H9 (cell line): ENCODE measurements around the gene ZNF215. TPM values are rescaled to one million over a fixed set of nuclear protein-coding genes. Genes with fewer than 3 reads are reported as not detected.

ENCODE experiments used
- DNase-seq: peaks from one replicate; pipeline ENCODE4 v3.0.0-alpha.2; 2017
- H2AFZ ChIP-seq: one replicate; pipeline ENCODE4 v1.6.1; 2013; ENCODE audit warnings: mild to moderate bottlenecking, low read length, control low read depth, moderate library complexity
- H2AK5ac ChIP-seq: 2 replicates; pipeline ENCODE4 v1.6.1; 2013; ENCODE audit warnings: low read length, control low read depth, mixed read lengths; ENCODE audit not compliant: insufficient read length
- H2BK120ac ChIP-seq: one replicate; pipeline ENCODE4 v1.6.1; 2013; ENCODE audit warnings: low read depth, mild to moderate bottlenecking, low read length, control low read depth, inconsistent platforms; ENCODE audit not compliant: poor library complexity, severe bottlenecking
- H2BK12ac ChIP-seq: 2 replicates; pipeline ENCODE4 v1.6.1; 2013; ENCODE audit warnings: low read length, control low read depth, mixed read lengths, low read depth; ENCODE audit not compliant: insufficient read length
- H2BK15ac ChIP-seq: 2 replicates; pipeline ENCODE4 v1.6.1; 2013; ENCODE audit warnings: low read depth, low read length, control low read depth
- H2BK20ac ChIP-seq: one replicate; pipeline ENCODE4 v1.6.1; 2013; ENCODE audit warnings: low read depth, mild to moderate bottlenecking, low read length, control low read depth, inconsistent platforms; ENCODE audit not compliant: poor library complexity, severe bottlenecking
- H2BK5ac ChIP-seq: 2 replicates; pipeline ENCODE4 v1.6.1; 2013; ENCODE audit warnings: low read length, control low read depth, mixed read lengths; ENCODE audit not compliant: insufficient read length
- H3K14ac ChIP-seq: 2 replicates; pipeline ENCODE4 v1.6.1; 2013; ENCODE audit warnings: low read length, control low read depth; ENCODE audit not compliant: insufficient read depth
- H3K18ac ChIP-seq: 2 replicates; pipeline ENCODE4 v1.6.1; 2013; ENCODE audit warnings: low read depth, mild to moderate bottlenecking, mixed read lengths, low read length, control low read depth; ENCODE audit not compliant: insufficient read length
- H3K23ac ChIP-seq: 2 replicates; pipeline ENCODE4 v1.6.1; 2013; ENCODE audit warnings: low read length, control low read depth, mixed read lengths, low read depth; ENCODE audit not compliant: insufficient read length
- H3K23me2 ChIP-seq: 2 replicates; pipeline ENCODE4 v1.6.1; 2013; ENCODE audit warnings: low read depth, mild to moderate bottlenecking, mixed read lengths, low read length, control low read depth; ENCODE audit not compliant: insufficient read length, poor library complexity, severe bottlenecking
- H3K27ac ChIP-seq: 2 replicates; pipeline ENCODE4 v1.5.1; 2013; ENCODE audit warnings: low read length, control low read depth, mixed read lengths, low read depth; ENCODE audit not compliant: insufficient read length
- H3K27me3 ChIP-seq: 2 replicates; pipeline ENCODE4 v1.6.1; 2013; ENCODE audit warnings: low read length, control low read depth, inconsistent platforms; ENCODE audit not compliant: insufficient read depth
- H3K4ac ChIP-seq: 2 replicates; pipeline ENCODE4 v1.6.1; 2013; ENCODE audit warnings: low read depth, mild to moderate bottlenecking, control low read depth, inconsistent platforms, low read length, moderate library complexity
- H3K4me1 ChIP-seq: 2 replicates; pipeline ENCODE4 v1.6.1; 2013; ENCODE audit warnings: low read length, control low read depth, inconsistent platforms; ENCODE audit not compliant: insufficient read depth
- H3K4me2 ChIP-seq: 2 replicates; pipeline ENCODE4 v1.6.1; 2013; ENCODE audit warnings: low read length, control low read depth, mixed read lengths; ENCODE audit not compliant: insufficient read length, insufficient read depth
- H3K56ac ChIP-seq: 2 replicates; pipeline ENCODE4 v1.6.1; 2013; ENCODE audit warnings: low read depth, mild to moderate bottlenecking, mixed read lengths, low read length, control low read depth; ENCODE audit not compliant: insufficient read length
- H3K79me1 ChIP-seq: 2 replicates; pipeline ENCODE4 v1.6.1; 2013; ENCODE audit warnings: low read depth, mild to moderate bottlenecking, moderate library complexity, low read length, control low read depth, inconsistent platforms; ENCODE audit not compliant: insufficient read depth, poor library complexity, severe bottlenecking
- H3K79me2 ChIP-seq: 2 replicates; pipeline ENCODE4 v1.6.1; 2013; ENCODE audit warnings: low read length, control low read depth, inconsistent platforms; ENCODE audit not compliant: insufficient read depth
- H3K9ac ChIP-seq: 2 replicates; pipeline ENCODE4 v1.6.1; 2013; ENCODE audit warnings: low read length, control low read depth, mixed read lengths; ENCODE audit not compliant: insufficient read length; ENCODE audit errors: extremely low read depth
- H3K9me3 ChIP-seq: one replicate; pipeline ENCODE4 v1.6.1; 2013; ENCODE audit warnings: low read depth, low read length, inconsistent platforms; ENCODE audit not compliant: control insufficient read depth
- H3T11ph ChIP-seq: one replicate; pipeline ENCODE4 v1.6.1; 2013; ENCODE audit warnings: mild to moderate bottlenecking, low read length, control low read depth, inconsistent platforms
- H4K20me1 ChIP-seq: one replicate; pipeline ENCODE4 v1.6.1; 2013; ENCODE audit not compliant: control insufficient read depth, insufficient read length, insufficient read depth
- H4K5ac ChIP-seq: 2 replicates; pipeline ENCODE4 v1.6.1; 2013; ENCODE audit warnings: low read depth, mild to moderate bottlenecking, mixed read lengths, low read length, control low read depth; ENCODE audit not compliant: insufficient read length
- H4K8ac ChIP-seq: replicated peaks from 2 replicates; pipeline ENCODE4 v1.6.1; 2013; ENCODE audit warnings: low read length, control low read depth, mixed read lengths, low read depth; ENCODE audit not compliant: insufficient read length
- H4K91ac ChIP-seq: 2 replicates; pipeline ENCODE4 v1.6.1; 2013; ENCODE audit warnings: low read depth, mild to moderate bottlenecking, moderate library complexity, mixed read lengths, low read length, control low read depth; ENCODE audit not compliant: insufficient read length
- H3K27ac Mint-ChIP-seq, 3 experiments: 2 replicates in 2 of 3; 3 replicates in 1 of 3; pipeline ENCODE4 v1.8.0; 2020 to 2021; ENCODE audit warnings: mixed read lengths in 3 of 3, mild to moderate bottlenecking in 1 of 3, moderate library complexity in 1 of 3
- H3K27me3 Mint-ChIP-seq: 2 replicates; pipeline ENCODE4 v1.8.0; 2021; ENCODE audit warnings: low read depth, mild to moderate bottlenecking, moderate library complexity, mixed read lengths
- H3K36me3 Mint-ChIP-seq, 3 experiments: 2 replicates in 2 of 3; 3 replicates in 1 of 3; pipeline ENCODE4 v1.8.0; 2020 to 2021; ENCODE audit warnings: low read depth in 3 of 3, mixed read lengths in 3 of 3; ENCODE audit not compliant: insufficient read depth in 1 of 3
- H3K4me1 Mint-ChIP-seq, 2 experiments: 2 replicates each; pipeline ENCODE4 v1.8.0; 2020; ENCODE audit warnings: mixed read lengths in 2 of 2
- H3K4me3 Mint-ChIP-seq, 2 experiments: 2 replicates in 1 of 2; 3 replicates in 1 of 2; pipeline ENCODE4 v1.8.0; 2020 to 2021; ENCODE audit warnings: mild to moderate bottlenecking in 2 of 2, mixed read lengths in 2 of 2, moderate library complexity in 1 of 2
- H3K9me3 Mint-ChIP-seq, 2 experiments: 2 replicates in 1 of 2; 3 replicates in 1 of 2; pipeline ENCODE4 v1.8.0; 2020; ENCODE audit warnings: mild to moderate bottlenecking in 2 of 2, mixed read lengths in 2 of 2, moderate library complexity in 1 of 2
- WGBS: extraction: QIAGEN DNeasy Blood & Tissue Kit; methylation state at CpG from one replicate; pipeline ENCODE4 v1.1.7; 2013; ENCODE audit warnings: missing lambda C conversion rate, low lambda C conversion rate, mixed read lengths; ENCODE audit not compliant: insufficient read length; ENCODE audit errors: extremely low coverage; 5-methylcytosine and 5-hydroxymethylcytosine counted together
- total RNA-seq: library from RNA; stranded (reverse); gene quantifications from 2 replicates; pipeline ENCODE4 v1.2.1, GENCODE V29; 2021
- TF ChIP-seq, protein P1 (sequence below): fragments of 200-600 bp; sonication (generic); conservative IDR thresholded peaks from 3 replicates; pipeline ENCODE4 v1.8.0; 2021; ENCODE audit warnings: antibody characterized with exemption, mild to moderate bottlenecking

ZNF215 gene
- total RNA-seq, 1 experiment from 2014 or later = 18.0 TPM

DNA sequence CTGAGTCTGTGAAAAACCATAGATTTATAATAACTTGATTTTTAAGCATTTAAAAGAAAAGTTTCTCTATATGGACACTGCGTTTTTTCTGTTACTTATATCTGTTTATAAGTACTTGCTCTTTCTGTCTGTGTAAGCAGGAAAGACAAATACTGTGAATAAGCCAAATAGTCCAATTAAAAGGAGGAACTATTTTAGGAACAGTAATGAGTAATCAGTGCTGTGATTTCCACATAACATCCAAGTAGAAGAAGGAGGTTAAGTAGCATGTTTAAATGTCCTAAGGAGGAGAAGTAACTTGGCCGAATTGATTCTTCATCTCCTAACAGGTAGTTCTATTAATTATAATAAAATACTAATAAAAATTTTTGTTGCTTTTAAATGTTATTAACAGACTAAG lies 53.1 kb downstream of the ZNF215 start:
- no peaks in the 10 kb centered on the region for H3K79me2 ChIP-seq
- Mint-ChIP-seq H3K9me3 (peaks cover 2 to 5% of the 10 kb centered on the region in 2 experiments; a peak in 3 of 5 replicates), H3K36me3 (no peaks in the 10 kb centered on the region), H3K27ac (no peak overlapping the region), H3K4me1 (no peaks in the 10 kb centered on the region), H3K4me3 (no peak overlapping the region), H3K27me3 (no peaks in the 10 kb centered on the region)
- H3K14ac ChIP-seq = no peak overlapping the region
- no peak overlapping the region for H2AFZ ChIP-seq
- H2BK5ac ChIP-seq = no peak overlapping the region
- no peak overlapping the region for H3K56ac ChIP-seq
- no peak overlapping the region for H3K4ac ChIP-seq
- H3K79me1 ChIP-seq = no peaks in the 10 kb centered on the region
- no peak overlapping the region for H4K5ac ChIP-seq
- WGBS = no CpG with 5 or more reads among the region's 2 CpGs
- H3K27me3 ChIP-seq = no peaks in the 10 kb centered on the region
- H3T11ph ChIP-seq = no peak overlapping the region
- no peak overlapping the region for H3K18ac ChIP-seq
- H3K23ac ChIP-seq = no peak overlapping the region
- H3K9ac ChIP-seq = no peak overlapping the region
- H4K8ac ChIP-seq = no peak overlapping the region
- H3K27ac ChIP-seq = no peak overlapping the region
- TF ChIP-seq, protein P1, sequence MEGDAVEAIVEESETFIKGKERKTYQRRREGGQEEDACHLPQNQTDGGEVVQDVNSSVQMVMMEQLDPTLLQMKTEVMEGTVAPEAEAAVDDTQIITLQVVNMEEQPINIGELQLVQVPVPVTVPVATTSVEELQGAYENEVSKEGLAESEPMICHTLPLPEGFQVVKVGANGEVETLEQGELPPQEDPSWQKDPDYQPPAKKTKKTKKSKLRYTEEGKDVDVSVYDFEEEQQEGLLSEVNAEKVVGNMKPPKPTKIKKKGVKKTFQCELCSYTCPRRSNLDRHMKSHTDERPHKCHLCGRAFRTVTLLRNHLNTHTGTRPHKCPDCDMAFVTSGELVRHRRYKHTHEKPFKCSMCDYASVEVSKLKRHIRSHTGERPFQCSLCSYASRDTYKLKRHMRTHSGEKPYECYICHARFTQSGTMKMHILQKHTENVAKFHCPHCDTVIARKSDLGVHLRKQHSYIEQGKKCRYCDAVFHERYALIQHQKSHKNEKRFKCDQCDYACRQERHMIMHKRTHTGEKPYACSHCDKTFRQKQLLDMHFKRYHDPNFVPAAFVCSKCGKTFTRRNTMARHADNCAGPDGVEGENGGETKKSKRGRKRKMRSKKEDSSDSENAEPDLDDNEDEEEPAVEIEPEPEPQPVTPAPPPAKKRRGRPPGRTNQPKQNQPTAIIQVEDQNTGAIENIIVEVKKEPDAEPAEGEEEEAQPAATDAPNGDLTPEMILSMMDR = no peak
- no peak overlapping the region for H2BK15ac ChIP-seq
- no peaks in the 10 kb centered on the region for H3K23me2 ChIP-seq
- no peak overlapping the region for H3K4me2 ChIP-seq
- H4K91ac ChIP-seq = no peak overlapping the region
- H2BK20ac ChIP-seq = no peak overlapping the region
- H2BK120ac ChIP-seq = no peak overlapping the region
- H3K9me3 ChIP-seq = no peaks in the 10 kb centered on the region
- H2BK12ac ChIP-seq = no peak overlapping the region
- H2AK5ac ChIP-seq = no peak overlapping the region
- no peaks in the 10 kb centered on the region for H3K4me1 ChIP-seq
- no peaks in the 10 kb centered on the region for H4K20me1 ChIP-seq
- no peak for DNase-seq
